ENCODE measurements around the gene ERBB4. TPM values are rescaled to one million over a fixed set of nuclear protein-coding genes. Genes with fewer than 3 reads are reported as not detected.

ERBB4 gene
- total RNA-seq, 1 donor from 2014 or later: 0.36 TPM

DNA sequence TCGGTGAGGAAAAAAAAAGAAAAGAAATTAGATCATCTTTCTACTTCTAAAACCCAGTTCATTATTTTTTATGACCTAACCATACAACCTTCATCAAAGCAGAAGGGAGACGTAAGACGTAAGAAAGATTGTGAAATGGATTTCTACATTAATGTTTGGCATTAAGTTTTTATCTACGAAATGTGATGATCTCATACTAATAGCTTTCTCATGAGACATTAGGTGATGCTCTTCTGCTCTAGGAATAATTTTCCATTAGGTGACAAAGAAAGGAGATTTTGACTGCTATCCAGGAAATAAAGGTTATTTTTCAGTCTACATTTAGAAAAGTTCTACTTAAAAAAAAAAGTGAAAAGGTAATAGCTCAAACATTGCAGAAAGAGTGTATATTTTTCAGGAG, 748.6 kb downstream of the ERBB4 start:
- no peak for DNase-seq (ENCODE audit: low spot score)
- H3K36me3 Mint-ChIP-seq (ENCODE audit: low read depth, unreplicated experiment): no peaks in the 10 kb centered on the region
- H3K27me3 Mint-ChIP-seq (ENCODE audit: unreplicated experiment): no peaks in the 10 kb centered on the region
- TF ChIP-seq, protein P1, sequence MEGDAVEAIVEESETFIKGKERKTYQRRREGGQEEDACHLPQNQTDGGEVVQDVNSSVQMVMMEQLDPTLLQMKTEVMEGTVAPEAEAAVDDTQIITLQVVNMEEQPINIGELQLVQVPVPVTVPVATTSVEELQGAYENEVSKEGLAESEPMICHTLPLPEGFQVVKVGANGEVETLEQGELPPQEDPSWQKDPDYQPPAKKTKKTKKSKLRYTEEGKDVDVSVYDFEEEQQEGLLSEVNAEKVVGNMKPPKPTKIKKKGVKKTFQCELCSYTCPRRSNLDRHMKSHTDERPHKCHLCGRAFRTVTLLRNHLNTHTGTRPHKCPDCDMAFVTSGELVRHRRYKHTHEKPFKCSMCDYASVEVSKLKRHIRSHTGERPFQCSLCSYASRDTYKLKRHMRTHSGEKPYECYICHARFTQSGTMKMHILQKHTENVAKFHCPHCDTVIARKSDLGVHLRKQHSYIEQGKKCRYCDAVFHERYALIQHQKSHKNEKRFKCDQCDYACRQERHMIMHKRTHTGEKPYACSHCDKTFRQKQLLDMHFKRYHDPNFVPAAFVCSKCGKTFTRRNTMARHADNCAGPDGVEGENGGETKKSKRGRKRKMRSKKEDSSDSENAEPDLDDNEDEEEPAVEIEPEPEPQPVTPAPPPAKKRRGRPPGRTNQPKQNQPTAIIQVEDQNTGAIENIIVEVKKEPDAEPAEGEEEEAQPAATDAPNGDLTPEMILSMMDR (IDR thresholded peaks at IDR 0.05; ENCODE audit: unreplicated experiment): no peak
- H3K4me1 Mint-ChIP-seq (ENCODE audit: unreplicated experiment): no peaks in the 10 kb centered on the region
- no peak overlapping the region for H3K4me3 Mint-ChIP-seq (ENCODE audit: unreplicated experiment)
- H3K27ac Mint-ChIP-seq (ENCODE audit: unreplicated experiment): no peak overlapping the region
- H3K9me3 Mint-ChIP-seq (ENCODE audit: unreplicated experiment): no peaks in the 10 kb centered on the region

DNA sequence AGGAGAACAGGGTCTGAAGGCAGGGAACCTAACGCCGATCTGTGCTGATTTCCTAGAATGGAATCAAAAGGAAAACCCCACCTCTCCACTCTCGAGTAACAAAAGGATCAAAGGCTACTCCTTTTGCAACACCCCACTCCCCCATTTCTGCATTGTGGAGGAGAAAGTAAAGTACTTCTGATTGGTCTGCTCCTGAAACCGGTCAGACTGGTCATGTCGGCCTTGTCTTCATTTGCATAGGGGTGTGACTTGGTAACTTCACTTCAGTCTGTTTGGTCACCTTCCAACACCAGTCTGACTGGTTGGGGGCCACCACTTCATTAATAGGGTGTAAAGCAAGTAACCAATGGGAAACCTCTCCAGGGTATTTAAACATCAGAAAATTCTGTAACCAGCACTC, 771.9 kb downstream of the ERBB4 start:
- DNase-seq (ENCODE audit: low spot score): no peak
- TF ChIP-seq, protein P1 (IDR thresholded peaks at IDR 0.05; ENCODE audit: unreplicated experiment): no peak
- Mint-ChIP-seq H3K36me3 (ENCODE audit: low read depth, unreplicated experiment) (no peaks in the 10 kb centered on the region), H3K9me3 (ENCODE audit: unreplicated experiment) (no peaks in the 10 kb centered on the region), H3K4me1 (ENCODE audit: unreplicated experiment) (no peaks in the 10 kb centered on the region), H3K27ac (ENCODE audit: unreplicated experiment) (no peak overlapping the region), H3K27me3 (ENCODE audit: unreplicated experiment) (no peaks in the 10 kb centered on the region), H3K4me3 (ENCODE audit: unreplicated experiment) (no peak overlapping the region)

DNA sequence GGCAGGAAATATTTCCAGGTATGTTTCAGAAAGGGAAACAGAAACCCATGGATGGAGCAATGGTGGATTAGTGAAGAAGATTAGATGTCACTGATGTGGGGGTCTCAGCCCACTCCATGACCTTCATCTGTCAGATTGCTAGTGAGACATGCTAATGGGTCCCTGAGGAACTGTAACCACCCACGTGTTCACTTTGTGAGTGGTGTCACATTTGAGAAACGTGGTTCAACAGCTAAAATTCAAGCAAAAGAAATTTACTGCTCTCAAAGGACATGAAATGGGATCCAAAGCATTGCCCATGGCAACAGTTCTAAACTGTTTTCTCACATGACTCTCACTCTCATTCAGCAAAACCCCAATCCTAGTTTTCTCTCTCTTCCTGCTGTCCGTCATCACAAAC, 776.1 kb downstream of the ERBB4 start:
- Mint-ChIP-seq H3K4me1 (ENCODE audit: unreplicated experiment) (no peaks in the 10 kb centered on the region), H3K27ac (ENCODE audit: unreplicated experiment) (no peak overlapping the region), H3K36me3 (ENCODE audit: low read depth, unreplicated experiment) (no peaks in the 10 kb centered on the region), H3K27me3 (ENCODE audit: unreplicated experiment) (no peaks in the 10 kb centered on the region), H3K4me3 (ENCODE audit: unreplicated experiment) (no peak overlapping the region), H3K9me3 (ENCODE audit: unreplicated experiment) (no peaks in the 10 kb centered on the region)
- no peak for DNase-seq (ENCODE audit: low spot score)
- TF ChIP-seq, protein P1 (IDR thresholded peaks at IDR 0.05; ENCODE audit: unreplicated experiment): no peak

DNA sequence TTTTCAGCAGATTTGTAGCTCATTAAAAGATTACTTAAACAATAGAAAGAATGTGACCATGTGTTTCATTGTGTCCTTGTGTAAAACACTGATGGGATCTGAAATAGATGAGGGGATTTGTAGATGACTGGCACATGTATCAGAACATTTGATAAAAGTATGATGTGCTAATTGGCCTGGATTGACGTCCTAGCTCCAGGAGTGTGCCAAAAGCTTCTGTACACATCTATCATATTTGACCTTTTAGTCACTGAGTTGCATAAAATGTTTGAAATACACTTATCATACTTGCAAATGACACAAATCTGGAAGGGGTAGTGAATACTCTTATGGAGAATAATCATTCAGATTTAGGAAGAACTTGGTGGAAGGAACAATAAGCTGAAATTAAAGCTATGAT, 778.5 kb downstream of the ERBB4 start:
- H3K27me3 Mint-ChIP-seq (ENCODE audit: unreplicated experiment): peaks cover 1% of the 10 kb centered on the region
- no peak overlapping the region for H3K27ac Mint-ChIP-seq (ENCODE audit: unreplicated experiment)
- no peak overlapping the region for H3K4me3 Mint-ChIP-seq (ENCODE audit: unreplicated experiment)
- TF ChIP-seq, protein P1 (IDR thresholded peaks at IDR 0.05; ENCODE audit: unreplicated experiment): no peak
- no peaks in the 10 kb centered on the region for H3K9me3 Mint-ChIP-seq (ENCODE audit: unreplicated experiment)
- H3K36me3 Mint-ChIP-seq (ENCODE audit: low read depth, unreplicated experiment): no peaks in the 10 kb centered on the region
- no peaks in the 10 kb centered on the region for H3K4me1 Mint-ChIP-seq (ENCODE audit: unreplicated experiment)
- DNase-seq (ENCODE audit: low spot score): no peak

DNA sequence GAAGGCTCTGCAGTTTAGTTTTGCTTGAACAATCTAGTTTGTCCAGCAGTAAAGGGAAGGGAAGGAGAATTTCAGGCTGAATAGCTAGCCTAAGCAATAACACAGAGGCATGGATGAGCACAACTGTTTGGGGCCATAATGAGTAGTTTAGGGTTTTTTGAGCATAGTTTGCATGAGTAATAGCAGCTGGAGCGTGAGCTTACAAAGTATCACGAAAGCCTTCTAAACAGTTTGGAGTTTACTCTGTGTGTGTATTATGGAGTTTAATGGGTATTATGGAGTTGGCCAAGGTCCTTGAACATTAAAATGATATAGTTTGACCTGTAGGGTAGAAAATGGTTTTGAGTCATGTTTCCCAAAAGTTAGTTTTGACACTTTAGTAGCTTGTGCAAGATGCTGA, 782.3 kb downstream of the ERBB4 start:
- no peak for DNase-seq (ENCODE audit: low spot score)
- TF ChIP-seq, protein P1 (IDR thresholded peaks at IDR 0.05; ENCODE audit: unreplicated experiment): no peak
- no peaks in the 10 kb centered on the region for H3K36me3 Mint-ChIP-seq (ENCODE audit: low read depth, unreplicated experiment)
- peaks cover 1% of the 10 kb centered on the region for H3K27me3 Mint-ChIP-seq (ENCODE audit: unreplicated experiment)
- no peaks in the 10 kb centered on the region for H3K9me3 Mint-ChIP-seq (ENCODE audit: unreplicated experiment)
- no peak overlapping the region for H3K27ac Mint-ChIP-seq (ENCODE audit: unreplicated experiment)
- no peak overlapping the region for H3K4me3 Mint-ChIP-seq (ENCODE audit: unreplicated experiment)
- H3K4me1 Mint-ChIP-seq (ENCODE audit: unreplicated experiment): no peaks in the 10 kb centered on the region
